Naive B cell (primary cell): Measurements from ENCODE around the gene PEAR1. TPM values are rescaled to one million over a fixed set of nuclear protein-coding genes. Genes with fewer than 3 reads are reported as not detected.

ENCODE experiments used
- polyA plus RNA-seq, 6 donors: library from polyadenylated mRNA; unstranded; fragments of 300-500 nt; fragmentation: Illumina TruSeq; gene quantifications; one replicate each; pipeline ENCODE4 v1.2.3, GENCODE V29; 2021; ENCODE audit warnings: low read depth in 6 of 6

The PEAR1 gene
- polyA plus RNA-seq, 6 donors from 2014 or later: 0.11 to 0.85 (median 0.27) TPM; not detected in 3

Other genes with a start within 250 kb of the PEAR1 start
- not detected for gene NES, start 216.3 kb upstream of the PEAR1 start, polyA plus RNA-seq
- under 1 TPM in 1 of 6 donors, not detected in 5; 0.29 TPM for gene CRABP2, start 188.1 kb upstream of the PEAR1 start, polyA plus RNA-seq
- gene METTL25B, start 165.2 kb upstream of the PEAR1 start, polyA plus RNA-seq: 10 to 100 TPM in 3 of 6 donors, 1 to 10 TPM in 3; 6.9 to 14.4 (median 9.6) TPM
- 10 to 100 TPM; 14.3 to 35.0 (median 26.3) TPM for gene ISG20L2, start 165.0 kb upstream of the PEAR1 start, polyA plus RNA-seq
- gene MRPL24, start 152.6 kb upstream of the PEAR1 start, polyA plus RNA-seq: 100 to 1,000 TPM in 1 of 6 donors, 10 to 100 TPM in 5; 70.7 to 117 (median 76.1) TPM
- 10 to 100 TPM; 19.6 to 33.8 (median 26.3) TPM for gene HDGF, start 142.0 kb upstream of the PEAR1 start, polyA plus RNA-seq
- gene PRCC, start 126.2 kb upstream of the PEAR1 start, polyA plus RNA-seq: 10 to 100 TPM; 31.9 to 69.4 (median 38.9) TPM
- gene SH2D2A, start 76.9 kb upstream of the PEAR1 start, polyA plus RNA-seq: 1 to 10 TPM in 1 of 6 donors, under 1 TPM in 4, not detected in 1; 0.26 to 1.2 (median 0.31) TPM
- not detected for gene INSRR, start 34.6 kb upstream of the PEAR1 start, polyA plus RNA-seq
- not detected for gene NTRK1, start 32.9 kb upstream of the PEAR1 start, polyA plus RNA-seq
- gene LRRC71, start 26.9 kb downstream of the PEAR1 start, polyA plus RNA-seq: not detected
- 1 to 10 TPM; 2.0 to 5.6 (median 3.0) TPM for gene ARHGEF11, start 152.0 kb downstream of the PEAR1 start, polyA plus RNA-seq
- gene ETV3L, start 206.1 kb downstream of the PEAR1 start, polyA plus RNA-seq: not detected
- 10 to 100 TPM in 4 of 6 donors, 1 to 10 TPM in 2; 2.3 to 14.5 (median 12.3) TPM for gene ETV3, start 244.7 kb downstream of the PEAR1 start, polyA plus RNA-seq